ENCODE measurements around the gene SLC29A2.
"Not testable (repeated sequence)": the region's sequence is repeated elsewhere in the genome, so short reads cannot be mapped to it uniquely, and the experiment has no call there.

The SLC29A2 gene

GRCh38 chr11:66333896-66334604 is 37.5 kb downstream of the SLC29A2 start:
- DNase-seq (ENCODE audit: low spot score): no peak

- no peak for DNase-seq (ENCODE audit: low spot score)
Observed at GRCh38 chr11:66333220-66333877, 38.2 kb downstream of the SLC29A2 start.

GRCh38 chr11:66332371-66333219 is 39.0 kb downstream of the SLC29A2 start:
- DNase-seq (ENCODE audit: low spot score): no peak

GRCh38 chr11:66331542-66332370 is 39.8 kb downstream of the SLC29A2 start:
- DNase-seq (ENCODE audit: low spot score): no peak

GRCh38 chr11:66330931-66331330 is 40.6 kb downstream of the SLC29A2 start:
- no peak for DNase-seq (ENCODE audit: low spot score)

- DNase-seq (ENCODE audit: low spot score): no peak
Observed at GRCh38 chr11:66329165-66329673, 42.3 kb downstream of the SLC29A2 start.

GRCh38 chr11:66328302-66329144 is 43.0 kb downstream of the SLC29A2 start:
- peak; percentile 88 for DNase-seq (ENCODE audit: low spot score)

- no peak for DNase-seq (ENCODE audit: low spot score)
Observed at GRCh38 chr11:66328031-66328301, 43.6 kb downstream of the SLC29A2 start.

- DNase-seq (ENCODE audit: low spot score): no peak
Observed at GRCh38 chr11:66327171-66328030, 44.2 kb downstream of the SLC29A2 start.

- no peak for DNase-seq (ENCODE audit: low spot score)
Observed at GRCh38 chr11:66326261-66327111, 45.1 kb downstream of the SLC29A2 start.

- DNase-seq (ENCODE audit: low spot score): no peak
Observed at GRCh38 chr11:66325263-66325671, 46.3 kb downstream of the SLC29A2 start.

- DNase-seq (ENCODE audit: low spot score): no peak
Observed at GRCh38 chr11:66324664-66325063, 46.9 kb downstream of the SLC29A2 start.

- DNase-seq (ENCODE audit: low spot score): no peak
Observed at GRCh38 chr11:66323684-66324083, 47.9 kb downstream of the SLC29A2 start.

- DNase-seq (ENCODE audit: low spot score): no peak
Observed at GRCh38 chr11:66322732-66323427, 48.7 kb downstream of the SLC29A2 start.

- no peak for DNase-seq (ENCODE audit: low spot score)
Observed at GRCh38 chr11:66321606-66322005, 50.0 kb downstream of the SLC29A2 start.

GRCh38 chr11:66320748-66321147 is 50.8 kb downstream of the SLC29A2 start:
- DNase-seq (ENCODE audit: low spot score): not testable (repeated sequence)

GRCh38 chr11:66320289-66320688 is 51.3 kb downstream of the SLC29A2 start:
- DNase-seq (ENCODE audit: low spot score): not testable (repeated sequence)

GRCh38 chr11:66318600-66318970 is 53.0 kb downstream of the SLC29A2 start:
- no peak for DNase-seq (ENCODE audit: low spot score)

All from activated CD4-positive, alpha-beta T cell treated with anti-CD3 and anti-CD28 coated beads, Interleukin-2, Interleukin-4, amounts not matched to agents 100 ng/mL and 50 ng/mL, durations not matched to agents 16 hours and 8 hours (primary cell).